NOMO-1 treated with dmso at 0.1 percent for 144 hours (cell line): ENCODE results near the gene SNRPD3.
"Not testable (repeated sequence)": the region's sequence is repeated elsewhere in the genome, so short reads cannot be mapped to it uniquely, and the experiment has no call there.

Experiments used
- DNase-seq: peaks from one replicate; lab custom pipeline; 2025; ENCODE audit not compliant: unreplicated experiment; lab: John Stamatoyannopoulos, UW

SNRPD3 gene

DNA sequence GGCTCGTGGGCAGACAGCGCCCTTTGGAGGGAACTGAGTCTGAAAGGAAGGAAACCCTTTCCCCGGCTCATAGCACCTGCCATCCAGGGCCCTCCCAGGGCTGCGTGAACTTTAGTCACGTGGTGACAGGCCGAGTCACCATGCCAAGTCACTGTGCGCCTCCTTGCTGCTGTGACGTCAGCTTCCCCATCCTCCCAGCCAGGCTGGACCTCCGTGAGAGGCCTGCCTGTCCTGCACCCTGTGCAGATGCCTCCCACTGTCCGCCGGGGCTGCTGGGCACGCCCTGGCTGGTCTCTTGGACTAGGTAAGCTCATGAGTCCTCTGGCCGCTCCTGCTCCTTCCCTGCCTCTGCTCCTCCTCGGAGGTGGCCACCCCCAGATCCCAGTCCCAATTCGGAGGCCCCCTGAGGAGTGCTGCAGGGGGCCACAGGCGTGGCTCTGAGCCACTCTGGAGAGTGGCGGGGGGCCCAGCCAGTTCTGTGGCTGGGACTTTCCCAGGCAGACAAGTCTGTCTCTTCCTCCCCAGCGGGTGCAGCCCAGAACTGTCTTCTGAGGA, 51.7 kb downstream of the SNRPD3 start:
- peak; percentile 41 for DNase-seq

DNA sequence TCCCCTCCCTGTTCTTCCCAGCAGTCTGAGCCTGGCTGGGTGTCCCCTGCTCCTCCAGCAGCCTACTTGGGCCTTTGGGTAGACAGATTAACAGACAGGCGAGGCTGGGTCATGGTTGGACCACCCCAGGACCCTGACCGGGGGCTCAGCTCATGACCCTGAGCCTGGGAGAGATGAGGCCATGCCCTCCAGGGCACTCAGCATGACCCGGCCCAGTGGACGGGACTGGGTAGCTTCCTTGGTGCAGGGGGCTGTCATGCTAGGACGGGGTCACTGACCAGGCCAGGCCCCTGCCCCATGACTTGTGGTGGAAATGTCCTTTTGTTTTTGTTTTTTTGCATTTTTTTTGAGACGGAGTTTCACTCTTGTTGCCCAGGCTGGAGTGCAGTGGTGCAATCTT, 52.5 kb downstream of the SNRPD3 start:
- not testable (repeated sequence) for DNase-seq

GRCh38 chr22:24609888-24610287, 54.1 kb downstream of the SNRPD3 start:
- DNase-seq, result not testable (repeated sequence)

GRCh38 chr22:24614794-24615193, 59.0 kb downstream of the SNRPD3 start:
- DNase-seq, result not testable (repeated sequence)

GRCh38 chr22:24621244-24621643, 65.4 kb downstream of the SNRPD3 start:
- DNase-seq, result not testable (repeated sequence)

- not testable (repeated sequence) for DNase-seq
Measured at GRCh38 chr22:24622596-24622995, 66.8 kb downstream of the SNRPD3 start.
